GM19372 (cell line): Measurements from ENCODE around the gene BTBD10.

ENCODE experiments used
- ATAC-seq: cut with Tn5 transposase; IDR thresholded peaks from one replicate; pipeline ENCODE4 v1.9.1; 2021; ENCODE audit warnings: mild to moderate bottlenecking, low read depth, moderate library complexity; ENCODE audit not compliant: unreplicated experiment

BTBD10 gene

GRCh38 chr11:13462901-13463778, at the start of gene BTBD10:
Gene BTBD10, minus strand, starts transcription at chr11:13463222. Its CDS starts 18,098 bp downstream, at chr11:13445124.
- ATAC-seq: peak; percentile 94

- ATAC-seq: no peak
Observed at GRCh38 chr11:13503393-13503792, 40.4 kb upstream of the BTBD10 start.

GRCh38 chr11:13502492-13502891, 39.5 kb upstream of the BTBD10 start:
- ATAC-seq: no peak

GRCh38 chr11:13495929-13496328, 32.9 kb upstream of the BTBD10 start, which contains the start of gene PTH:
Gene PTH, minus strand, starts transcription at chr11:13495997. Its CDS starts 3,142 bp downstream, at chr11:13492855.
- ATAC-seq: no peak

- ATAC-seq: no peak
Observed at GRCh38 chr11:13494051-13494450, 31.0 kb upstream of the BTBD10 start.

- no peak for ATAC-seq
Observed at GRCh38 chr11:13487661-13488030, 24.6 kb upstream of the BTBD10 start.

- ATAC-seq: no peak
Observed at GRCh38 chr11:13486926-13487660, 24.1 kb upstream of the BTBD10 start.

- no peak for ATAC-seq
Observed at GRCh38 chr11:13480198-13480597, 17.2 kb upstream of the BTBD10 start.

- ATAC-seq: no peak
Observed at GRCh38 chr11:13479688-13480087, 16.7 kb upstream of the BTBD10 start.

- no peak for ATAC-seq
Observed at GRCh38 chr11:13475091-13475490, 12.1 kb upstream of the BTBD10 start.

- no peak for ATAC-seq
Observed at GRCh38 chr11:13473013-13473722, 10.1 kb upstream of the BTBD10 start.

GRCh38 chr11:13468750-13469149, 5.7 kb upstream of the BTBD10 start:
- no peak for ATAC-seq

GRCh38 chr11:13465909-13466371, 2.9 kb upstream of the BTBD10 start:
- no peak for ATAC-seq

- peak; percentile 3 for ATAC-seq
Observed at GRCh38 chr11:13463779-13464290, 813 bp upstream of the BTBD10 start.

GRCh38 chr11:13462311-13462900, 616 bp downstream of the BTBD10 start:
- peak; percentile 25 for ATAC-seq

GRCh38 chr11:13461291-13461690, 1.7 kb downstream of the BTBD10 start:
- no peak for ATAC-seq

- ATAC-seq: no peak
Observed at GRCh38 chr11:13450832-13451397, 12.1 kb downstream of the BTBD10 start.

- ATAC-seq: no peak
Observed at GRCh38 chr11:13449522-13449921, 13.5 kb downstream of the BTBD10 start.

GRCh38 chr11:13448876-13449275, 14.1 kb downstream of the BTBD10 start:
- ATAC-seq: no peak

- no peak for ATAC-seq
Observed at GRCh38 chr11:13446444-13446843, 16.6 kb downstream of the BTBD10 start.
